PC-3 (cell line): ENCODE measurements around the gene DIAPH1. TPM values are rescaled to one million over a fixed set of nuclear protein-coding genes. Genes with fewer than 3 reads are reported as not detected.

Experiments
- ATAC-seq: fragments of 200-7000 bp; cut with Tn5 transposase; 2 replicates; pipeline ENCODE4 v1.9.1; 2020; ENCODE audit warnings: mild to moderate bottlenecking, moderate library complexity
- BruUV-seq: library from RNA; stranded (reverse); fragments of 400-500 nt; replicated peaks from 2 replicates; lab custom pipeline; 2021; lab: Mats Ljungman, UMichigan
- CTCF ChIA-PET: fragments of 300-600 bp; sonication (Branson Sonifier 250); formaldehyde crosslinking; loops from one replicate; lab custom pipeline; 2022; ENCODE audit warnings: antibody characterized with exemption; lab: Charles Lee
- POLR2A ChIA-PET: fragments of 300-600 bp; sonication (Branson Sonifier 250); formaldehyde crosslinking; loops from one replicate; lab custom pipeline; 2022; ENCODE audit warnings: antibody characterized with exemption; ENCODE audit not compliant: unreplicated experiment; lab: Charles Lee
- DNase-seq: peaks from one replicate; pipeline ENCODE4 v3.0.0-alpha.2; 2015
- H2AFZ ChIP-seq: fragments of 300-600 bp; sonication (generic); 2 replicates; pipeline ENCODE4 v1.6.0; 2016; ENCODE audit warnings: antibody characterized with exemption, low read length
- H3F3A ChIP-seq: fragments of 300-600 bp; sonication (generic); one replicate; pipeline ENCODE4 v1.6.0; 2017; ENCODE audit warnings: antibody characterized with exemption, low read length, control low read depth, mild to moderate bottlenecking; ENCODE audit not compliant: unreplicated experiment
- H3K27ac ChIP-seq: fragments of 300-600 bp; sonication (generic); 2 replicates; pipeline ENCODE4 v1.5.1; 2016; ENCODE audit warnings: mild to moderate bottlenecking, low read length
- H3K27me3 ChIP-seq: fragments of 300-600 bp; sonication (generic); 2 replicates; pipeline ENCODE4 v1.6.1; 2016; ENCODE audit warnings: low read length, mixed read lengths
- H3K36me3 ChIP-seq: fragments of 300-600 bp; sonication (generic); 2 replicates; pipeline ENCODE4 v1.6.1; 2016; ENCODE audit warnings: low read depth, mixed run types, low read length, mixed read lengths
- H3K4me1 ChIP-seq: fragments of 300-600 bp; sonication (generic); 2 replicates; pipeline ENCODE4 v1.5.1; 2016; ENCODE audit warnings: low read length; ENCODE audit not compliant: insufficient read depth
- H3K4me2 ChIP-seq: fragments of 300-600 bp; sonication (generic); 2 replicates; pipeline ENCODE4 v1.6.0; 2016; ENCODE audit warnings: low read length
- H3K4me3 ChIP-seq: fragments of 300-600 bp; sonication (generic); 2 replicates; pipeline ENCODE4 v1.5.1; 2016; ENCODE audit warnings: mild to moderate bottlenecking, low read length, mixed read lengths
- H3K79me2 ChIP-seq: fragments of 300-600 bp; sonication (generic); 2 replicates; pipeline ENCODE4 v1.6.1; 2017; ENCODE audit warnings: low read length, mixed read lengths
- H3K9ac ChIP-seq: fragments of 300-600 bp; sonication (generic); 2 replicates; pipeline ENCODE4 v1.6.0; 2016; ENCODE audit warnings: mild to moderate bottlenecking, low read length
- H3K9me2 ChIP-seq: fragments of 300-600 bp; sonication (generic); replicated peaks from 2 replicates; pipeline ENCODE4 v1.6.1; 2016; ENCODE audit warnings: mixed run types, low read length, mixed read lengths
- H3K9me3 ChIP-seq: fragments of 300-600 bp; sonication (generic); 2 replicates; pipeline ENCODE4 v1.6.1; 2016; ENCODE audit warnings: low read length, mixed read lengths
- H4K20me1 ChIP-seq: fragments of 300-600 bp; sonication (generic); 2 replicates; pipeline ENCODE4 v1.6.1; 2016; ENCODE audit warnings: low read length, mixed read lengths
- CTCF ChIP-seq: fragments of 300-600 bp; sonication (generic); conservative IDR thresholded peaks from 2 replicates; pipeline ENCODE4 v1.5.1; 2017; ENCODE audit warnings: antibody characterized with exemption, low read depth, mild to moderate bottlenecking, low read length
- EZH2 ChIP-seq: fragments of 300-600 bp; sonication (generic); IDR thresholded peaks from one replicate; pipeline ENCODE4 v1.6.1; 2017; ENCODE audit warnings: antibody characterized with exemption, mild to moderate bottlenecking, low read length; ENCODE audit not compliant: unreplicated experiment
- EZH2phosphoT487 ChIP-seq: fragments of 300-600 bp; sonication (generic); IDR thresholded peaks from 2 replicates; pipeline ENCODE4 v1.6.1; 2018; ENCODE audit warnings: mild to moderate bottlenecking, antibody characterized with exemption, low read length, borderline replicate concordance
- intact Hi-C: fragments of 100-400 bp; cut with micrococcal nuclease; formaldehyde crosslinking; loops from 2 replicates; pipeline ENCODE4 v1.9.0; 2023
- total RNA-seq: library from RNA; depleted of rRNA; stranded (reverse); fragments of >200 nt; gene quantifications from 2 replicates; pipeline ENCODE4 v1.2.3, GENCODE V29; 2014

DIAPH1 gene
- total RNA-seq, 1 experiment from 2014 or later = 51.9 TPM

GRCh38 chr5:141517880-141518617 is 100.8 kb downstream of the DIAPH1 start:
- H3K4me2 ChIP-seq = no peak overlapping the region
- ATAC-seq (no peak), DNase-seq (no peak)
- ChIA-PET CTCF (interaction anchor here (0.6 to 0.7 kb wide), 2 partner anchors 9 to 154 kb away, joined by 6 to 10 read pairs; partner anchors contain the start of gene PCDHGA5), POLR2A (interaction anchor here (0.5 to 0.7 kb wide), 2 partner anchors 43 to 111 kb away, joined by 4 read pairs; no protein-coding TSS in a partner anchor)
- H3K27me3 ChIP-seq = no peaks in the 10 kb centered on the region
- peaks cover 33% of the 10 kb centered on the region for H3K4me1 ChIP-seq
- no peak overlapping the region for H3K4me3 ChIP-seq
- H3F3A ChIP-seq = peaks cover 10% of the 10 kb centered on the region
- H3K27ac ChIP-seq = no peak overlapping the region
- H3K9ac ChIP-seq = no peak overlapping the region
- no peaks in the 10 kb centered on the region for H4K20me1 ChIP-seq
- H3K36me3 ChIP-seq = peaks cover 41% of the 10 kb centered on the region
- no peak overlapping the region for H2AFZ ChIP-seq
- TF ChIP-seq EZH2phosphoT487 (no peak), CTCF (no peak), EZH2 (no peak)
- no TSS peak for BruUV-seq
- peaks cover 6% of the 10 kb centered on the region; the same call in 1 of the 2 replicates for H3K79me2 ChIP-seq
- H3K9me2 ChIP-seq = no peaks in the 10 kb centered on the region
- H3K9me3 ChIP-seq = no peaks in the 10 kb centered on the region
- intact Hi-C loops = no loop called here

- ATAC-seq (no peak), DNase-seq (no peak)
- Histone ChIP-seq H3K9ac (no peak overlapping the region), H3K79me2 (peaks cover 6% of the 10 kb centered on the region; the same call in 1 of the 2 replicates), H3K9me3 (no peaks in the 10 kb centered on the region), H3K4me3 (no peak overlapping the region), H3K36me3 (peaks cover 34% of the 10 kb centered on the region), H4K20me1 (no peaks in the 10 kb centered on the region), H3K4me1 (peaks cover 26% of the 10 kb centered on the region), H2AFZ (no peak overlapping the region), H3F3A (peaks cover 9% of the 10 kb centered on the region), H3K27me3 (no peaks in the 10 kb centered on the region), H3K4me2 (no peak overlapping the region), H3K27ac (no peak overlapping the region), H3K9me2 (no peaks in the 10 kb centered on the region)
- BruUV-seq = no TSS peak
- TF ChIP-seq CTCF (no peak), EZH2 (no peak), EZH2phosphoT487 (no peak)
- CTCF ChIA-PET = no interaction called here
- intact Hi-C loops = no loop called here
- POLR2A ChIA-PET = no interaction called here
Observed at GRCh38 chr5:141517312-141517711, 101.5 kb downstream of the DIAPH1 start.

GRCh38 chr5:141516672-141517025 is 102.2 kb downstream of the DIAPH1 start:
- peaks cover 3% of the 10 kb centered on the region for H3F3A ChIP-seq
- ChIA-PET POLR2A (no interaction called here), CTCF (no interaction called here)
- no peaks in the 10 kb centered on the region for H3K9me2 ChIP-seq
- H3K4me1 ChIP-seq = peaks cover 19% of the 10 kb centered on the region
- no TSS peak for BruUV-seq
- H3K9ac ChIP-seq = no peak overlapping the region
- no peaks in the 10 kb centered on the region for H4K20me1 ChIP-seq
- DNase-seq = no peak
- peaks cover 33% of the 10 kb centered on the region for H3K36me3 ChIP-seq
- no peaks in the 10 kb centered on the region for H3K27me3 ChIP-seq
- H3K4me3 ChIP-seq = no peak overlapping the region
- no peaks in the 10 kb centered on the region for H3K9me3 ChIP-seq
- intact Hi-C loops = no loop called here
- TF ChIP-seq EZH2 = no peak
- no peak for TF ChIP-seq EZH2phosphoT487
- TF ChIP-seq CTCF = no peak
- H3K4me2 ChIP-seq = no peak overlapping the region
- peaks cover 6% of the 10 kb centered on the region; the same call in 1 of the 2 replicates for H3K79me2 ChIP-seq
- ATAC-seq = no peak
- no peak overlapping the region for H2AFZ ChIP-seq
- H3K27ac ChIP-seq = no peak overlapping the region
